HG02588 (cell line): Measurements from ENCODE around the gene DCAF15.

ENCODE experiments used
- ATAC-seq: cut with Tn5 transposase; IDR thresholded peaks from one replicate; pipeline ENCODE4 v1.9.1; 2021; ENCODE audit warnings: mild to moderate bottlenecking, moderate library complexity; ENCODE audit not compliant: unreplicated experiment

Gene DCAF15

DNA sequence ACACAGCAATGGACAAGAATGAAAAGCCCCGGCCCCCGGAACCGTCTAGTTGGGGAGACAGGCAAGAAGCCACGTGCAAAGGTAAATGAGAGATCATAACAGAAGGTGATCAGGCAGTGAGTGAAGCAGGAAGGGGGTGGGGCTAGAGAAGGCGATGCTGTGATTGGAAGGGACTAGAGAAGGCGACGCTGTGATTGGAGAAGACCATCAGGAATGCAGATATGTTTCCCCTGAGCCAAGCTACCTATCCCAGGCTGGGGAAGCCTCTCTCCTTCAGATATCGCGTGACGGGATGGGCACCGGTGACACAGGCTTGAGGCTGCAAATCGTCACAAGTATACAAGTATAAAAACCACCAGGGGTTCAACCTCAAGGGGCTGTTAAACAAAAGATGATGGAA is 21.8 kb downstream of the DCAF15 start:
- no peak for ATAC-seq

GRCh38 chr19:13975870-13976269 is 23.6 kb downstream of the DCAF15 start:
- ATAC-seq = no peak

DNA sequence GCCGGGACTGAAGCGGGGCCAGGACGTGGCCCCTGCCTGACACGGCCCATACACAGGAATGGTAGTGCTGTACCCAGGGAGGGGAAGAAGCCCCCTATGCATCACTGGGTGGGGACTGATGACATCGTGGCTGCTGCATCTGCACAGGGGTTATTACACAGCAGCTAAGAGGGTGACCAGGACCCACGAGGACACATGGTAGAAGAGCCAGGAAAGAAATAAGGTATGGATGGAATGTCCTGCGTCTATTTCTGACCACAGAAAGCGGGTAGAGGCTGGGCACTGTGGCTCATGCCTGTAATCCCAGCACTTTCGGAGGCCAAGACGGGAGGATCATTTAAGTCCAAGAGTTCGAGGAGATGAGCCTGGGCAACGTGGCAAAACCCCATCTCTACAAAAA is 24.1 kb downstream of the DCAF15 start:
- ATAC-seq = no peak

DNA sequence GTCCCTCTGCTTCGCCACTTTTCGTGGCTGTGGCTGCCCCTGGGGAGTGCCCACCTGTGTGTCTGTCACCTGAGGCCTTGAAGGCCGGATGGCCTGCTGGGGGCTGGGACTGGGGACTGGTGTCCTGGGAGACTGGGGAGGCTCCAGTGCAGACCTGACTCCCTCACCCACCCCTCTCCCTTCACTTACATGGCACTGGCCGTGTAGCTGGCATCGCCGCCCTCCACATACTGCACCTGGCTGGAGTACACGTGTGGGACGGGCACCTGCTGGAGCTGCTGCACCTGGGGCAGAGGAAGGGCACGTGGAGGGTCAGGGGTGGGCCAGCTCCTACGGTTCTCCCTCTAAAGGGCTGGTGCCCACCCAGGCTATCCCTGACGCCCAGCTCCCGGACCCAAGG is 25.5 kb downstream of the DCAF15 start:
- ATAC-seq = no peak

GRCh38 chr19:13978351-13979243 is 26.3 kb downstream of the DCAF15 start:
- no peak for ATAC-seq

DNA sequence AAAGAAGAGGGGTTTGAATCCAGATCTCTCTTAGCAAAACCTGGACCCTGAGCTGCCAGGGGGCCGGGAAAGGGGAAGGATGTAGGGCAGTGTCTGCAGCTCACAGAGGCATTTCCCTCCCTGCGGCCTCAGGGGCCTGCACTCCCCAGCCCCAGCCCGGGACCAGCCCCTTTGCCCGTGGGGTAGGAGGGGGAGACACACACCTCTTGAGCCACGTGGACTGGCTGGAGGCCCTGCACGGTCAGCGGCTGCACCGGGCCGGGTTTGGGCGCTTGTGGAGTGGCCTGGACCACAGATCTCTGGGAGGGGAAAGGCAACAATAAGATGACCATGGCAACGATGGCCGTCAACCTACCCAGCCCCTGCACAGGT is 26.9 kb downstream of the DCAF15 start:
- ATAC-seq = no peak

GRCh38 chr19:13979686-13980085 is 27.4 kb downstream of the DCAF15 start:
- ATAC-seq = no peak

DNA sequence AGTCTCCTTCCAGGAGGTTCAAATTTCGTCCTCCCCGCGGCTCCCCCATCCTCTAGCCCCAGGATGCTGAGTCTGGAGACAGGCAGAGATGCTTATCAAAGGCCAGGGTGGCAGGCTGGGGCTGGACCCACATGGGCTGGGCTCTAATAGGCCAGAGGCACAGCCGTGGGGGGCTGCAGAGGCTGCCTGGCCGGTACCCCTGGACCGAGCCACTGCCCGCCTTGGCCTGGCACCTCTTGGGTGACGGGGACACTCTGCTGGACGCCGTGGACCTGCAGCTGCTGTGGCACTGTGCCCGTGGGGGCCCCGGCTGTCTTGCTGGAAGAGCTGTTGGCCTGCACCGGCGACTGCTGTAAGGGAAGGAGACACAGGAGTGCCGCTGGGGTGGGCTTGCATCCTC is 28.0 kb downstream of the DCAF15 start:
- no peak for ATAC-seq

DNA sequence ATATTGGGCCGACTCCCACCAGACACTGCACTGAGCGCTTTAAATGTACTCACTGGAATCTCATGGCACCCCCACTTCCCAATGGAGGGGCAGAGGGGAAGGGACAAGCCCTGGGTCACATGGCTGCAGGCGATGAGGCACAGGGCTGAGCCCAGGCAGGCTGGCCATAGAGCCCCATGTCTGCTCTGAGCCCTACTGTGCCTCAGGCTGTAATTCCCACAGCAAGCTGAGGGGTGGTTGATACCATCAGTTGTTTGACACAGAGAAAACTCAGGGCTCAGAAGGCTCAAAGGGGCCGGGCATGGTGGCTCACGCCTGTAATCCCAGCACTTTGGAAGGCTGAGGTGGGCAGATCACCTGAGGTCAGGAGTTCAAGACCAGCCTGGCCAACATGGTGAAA is 28.7 kb downstream of the DCAF15 start:
- ATAC-seq = no peak

DNA sequence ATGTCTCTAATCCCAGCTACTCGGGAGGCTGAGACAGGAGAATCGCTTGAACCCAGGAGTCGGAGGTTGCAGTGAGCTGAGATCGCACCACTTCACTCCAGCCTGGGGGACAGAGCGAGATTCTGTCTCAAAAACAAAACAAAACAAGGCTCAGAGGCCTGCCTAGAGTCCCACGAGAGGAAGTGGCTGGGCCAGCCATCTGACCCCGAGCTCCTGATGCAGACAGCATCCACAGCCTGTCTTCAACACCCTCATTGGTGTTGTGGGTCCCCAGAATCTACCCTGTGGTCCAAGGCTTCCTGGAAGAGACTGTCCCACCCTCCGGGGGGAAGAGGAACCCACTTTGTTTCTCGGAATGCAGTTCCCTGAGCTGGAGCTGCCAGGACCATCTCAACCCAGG is 29.2 kb downstream of the DCAF15 start:
- no peak for ATAC-seq

DNA sequence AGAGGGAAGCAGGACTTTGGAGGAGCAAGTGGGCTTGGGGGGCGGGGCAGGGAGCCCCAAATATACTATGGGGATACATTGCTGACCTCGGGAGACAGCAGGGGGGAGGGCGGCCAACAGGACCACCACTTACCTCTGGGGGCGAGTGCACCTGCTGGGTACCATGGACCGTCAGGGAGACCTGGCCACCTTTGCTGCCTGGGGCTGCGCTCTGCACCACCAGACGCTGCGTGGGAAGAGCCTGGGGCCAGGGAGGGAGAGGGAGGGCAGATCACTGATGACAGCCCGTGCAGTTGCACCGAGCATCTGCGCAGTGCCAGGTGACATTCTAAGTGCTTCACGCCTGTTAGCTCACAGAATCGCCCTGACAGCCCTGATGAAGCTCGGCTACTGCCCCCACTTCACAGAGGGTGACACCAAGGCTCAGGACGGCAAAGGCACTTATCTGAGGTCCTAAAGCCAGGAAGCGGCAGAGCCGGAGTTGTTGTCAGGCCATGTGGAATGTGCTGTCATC is 29.7 kb downstream of the DCAF15 start:
- no peak for ATAC-seq

- no peak for ATAC-seq
These were observed 30.5 kb downstream of the DCAF15 start for GRCh38 chr19:13982773-13983172.

- no peak for ATAC-seq
These were observed 31.0 kb downstream of the DCAF15 start for GRCh38 chr19:13983213-13983889.

DNA sequence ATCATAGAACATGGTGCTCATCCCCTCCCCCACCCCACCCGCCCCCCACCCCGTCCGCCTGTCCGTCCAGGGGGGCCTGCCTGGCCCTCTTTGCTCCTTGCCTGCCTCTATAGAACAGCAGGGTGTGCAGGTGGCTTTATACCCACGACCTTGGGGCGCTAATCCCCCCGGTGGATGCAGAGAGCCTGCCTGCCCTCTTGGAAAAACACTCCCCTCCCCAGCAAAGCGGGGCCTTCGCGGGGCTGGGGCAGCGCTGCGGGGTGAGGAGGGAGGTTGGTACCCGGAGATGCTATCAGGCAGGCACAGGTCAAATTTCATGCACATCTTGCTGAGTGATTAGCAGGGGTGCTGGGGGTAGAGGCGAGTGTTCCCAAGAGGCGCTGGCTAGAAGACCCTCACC is 31.9 kb downstream of the DCAF15 start:
- ATAC-seq = no peak

- ATAC-seq = no peak
These were observed 32.8 kb downstream of the DCAF15 start for GRCh38 chr19:13984875-13985741.

DNA sequence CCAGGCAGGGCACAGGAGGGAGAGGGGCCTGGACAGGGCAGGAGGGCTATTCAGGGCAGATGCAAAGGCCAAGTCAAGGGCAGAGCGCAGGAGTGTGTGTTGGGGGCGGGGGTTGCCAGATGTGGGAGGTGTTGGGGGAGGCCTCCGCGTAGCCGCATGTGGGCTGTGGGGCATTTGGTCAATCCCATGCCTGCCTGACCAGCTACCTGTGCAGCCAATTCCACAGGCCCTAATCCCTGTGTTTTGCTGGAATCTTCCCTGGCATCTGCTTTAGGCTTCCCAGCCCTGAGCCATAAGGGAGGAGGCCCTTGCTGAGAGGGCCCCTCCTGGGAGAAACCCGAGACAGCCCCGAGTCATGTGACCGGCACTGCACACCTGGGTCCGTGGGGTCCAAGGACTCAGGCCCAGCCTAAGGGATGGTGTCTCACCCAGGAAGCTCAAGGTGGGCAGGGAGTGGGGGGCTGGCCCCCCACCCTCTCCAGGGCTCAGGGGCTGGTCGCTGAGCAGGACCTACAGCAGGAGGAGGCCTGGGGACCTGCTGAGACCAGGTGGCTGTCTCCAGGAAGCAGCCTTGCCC is 33.5 kb downstream of the DCAF15 start:
- ATAC-seq = peak; percentile 25

- ATAC-seq = peak; percentile 73
These were observed 34.1 kb downstream of the DCAF15 start for GRCh38 chr19:13986348-13986904.

GRCh38 chr19:13987101-13987890 is 35.0 kb downstream of the DCAF15 start:
- no peak for ATAC-seq

DNA sequence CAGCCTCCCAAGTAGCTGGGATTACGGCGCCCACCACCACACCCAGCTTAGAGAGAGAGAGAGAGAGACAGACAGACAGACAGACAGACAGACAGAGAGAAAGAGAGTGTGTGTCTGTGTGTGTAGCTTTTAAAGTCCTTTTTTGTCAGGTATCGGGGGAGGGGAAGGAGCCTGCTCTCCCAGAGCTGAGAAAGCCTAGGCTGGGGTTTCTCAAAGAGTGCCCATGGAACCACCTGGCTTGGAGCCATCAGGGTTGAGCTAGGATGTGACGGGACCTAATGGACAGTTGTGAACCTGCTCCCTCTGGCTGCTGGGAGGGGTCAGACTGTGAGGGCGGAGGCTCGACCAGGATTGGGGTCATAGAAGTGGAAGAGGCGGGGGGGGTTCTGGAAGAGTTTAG is 37.2 kb downstream of the DCAF15 start:
- no peak for ATAC-seq

GRCh38 chr19:13990085-13990484 is 37.8 kb downstream of the DCAF15 start:
- no peak for ATAC-seq
